Pancreas (tissue), 10 donors: ENCODE data around the gene TSPY10. TPM values are rescaled to one million over a fixed set of nuclear protein-coding genes. Genes with fewer than 3 reads are reported as not detected.
"Not testable (repeated sequence)": the region's sequence is repeated elsewhere in the genome, so short reads cannot be mapped to it uniquely, and the experiment has no call there.

Experiments
- ATAC-seq, 4 donors: fragments of 200-7000 bp; cut with Tn5 transposase; one replicate each; pipeline versions ENCODE4 v1.8.0 to v1.9.1; 2020; ENCODE audit warnings: mild to moderate bottlenecking in 4 of 4, moderate library complexity in 4 of 4
- DNase-seq, 6 donors: peaks; one replicate each; pipeline ENCODE4 v3.0.0-alpha.2; 2020
- FAIRE-seq: peaks from 2 replicates; lab custom pipeline; 2012; peaks lifted over from hg19 to GRCh38; lab: Jason Lieb, UNC
- H3K27ac ChIP-seq, 4 donors: fragments of 200-600 bp; sonication (generic); 1 replicate in 3 of 4; 2 replicates in 1 of 4; pipeline versions ENCODE4 v1.5.0 to v1.8.0; 2020
- H3K27me3 ChIP-seq, 4 donors: fragments of 200-600 bp; one replicate each; pipeline ENCODE4 v1.8.0; 2021
- H3K36me3 ChIP-seq, 3 donors: fragments of 200-600 bp; sonication (generic) in 1 of 3; one replicate each; pipeline versions ENCODE4 v1.5.0 to v1.8.0; 2020 to 2021
- H3K4me1 ChIP-seq, 3 donors: fragments of 200-600 bp; one replicate each; pipeline ENCODE4 v1.8.0; 2021
- H3K4me3 ChIP-seq, 4 donors: fragments of 200-600 bp; sonication (generic) in 2 of 4; one replicate each; pipeline versions ENCODE4 v1.5.0 to v1.8.0; 2020 to 2021
- H3K9me3 ChIP-seq, 4 donors: fragments of 200-600 bp; one replicate each; pipeline ENCODE4 v1.8.0; 2021
- WGBS, 2 donors: extraction: QIAGEN DNeasy Blood & Tissue Kit; methylation state at CpG; one replicate each; pipeline ENCODE4 v1.1.7; 2013; 5-methylcytosine and 5-hydroxymethylcytosine counted together
- intact Hi-C, 3 donors: fragments of 100-400 bp; cut with DNase I; formaldehyde crosslinking; loops; one replicate each; pipeline versions ENCODE4 v1.11.1 to v1.14.2; 2022
- polyA plus RNA-seq, 2 donors: library from polyadenylated mRNA; stranded (reverse); fragments of 200-250 nt; gene quantifications; one replicate each; pipeline ENCODE4 v1.2.3, GENCODE V29; 2013
- total RNA-seq, 6 donors: library from RNA; stranded (reverse); fragmentation: NEBNext Ultra II Directional in 4 of 6; extraction: Animal tissue kit (Norgen Biotek cat#: 25700) in 4 of 6; gene quantifications; one replicate each; pipeline versions ENCODE4 v1.2.1 to v1.2.4, GENCODE V29; 2021 to 2023
- donor health status: healthy with polysubstance abuse.
- donor health status: DM: no; HTN: no; CAD: no; lungs with moderate emphysema.
- donor health status: DM: no; HTN: no; CAD: no.
- donor health status: control.
- donor health status: control.
- donor health status: Bipolar disorder and iron deficiency.
- donor health status: DM: yes; HTN: yes; CAD: no.
- donor health status: DM: no; HTN: no; CAD: no.
- donor health status: DM: no; HTN: no; CAD: no.
- donor health status: DM: yes; HTN: yes; CAD: no.

TSPY10 gene
- not detected for total RNA-seq
- not detected for polyA plus RNA-seq

- H3K9me3 ChIP-seq, ATAC-seq, H3K27ac ChIP-seq, H3K36me3 ChIP-seq, intact Hi-C loops, FAIRE-seq, H3K27me3 ChIP-seq, DNase-seq, H3K4me3 ChIP-seq, H3K4me1 ChIP-seq: not testable (repeated sequence)
- WGBS, 2 donors = no CpG with 5 or more reads among the region's 26 CpGs
Observed at GRCh38 chrY:9527580-9527979, at the start of gene TSPY10. Gene TSPY10, plus strand, starts transcription at chrY:9527880. Its CDS starts 46 bp downstream, at chrY:9527926.

GRCh38 chrY:9486967-9487366 is 40.7 kb upstream of the TSPY10 start, which contains the start of gene TSPY9:
Gene TSPY9, plus strand, starts transcription at chrY:9487267. Its CDS starts 46 bp downstream, at chrY:9487313.
- H3K4me1 ChIP-seq, H3K27me3 ChIP-seq, DNase-seq, FAIRE-seq, H3K9me3 ChIP-seq, H3K27ac ChIP-seq, ATAC-seq, H3K4me3 ChIP-seq, intact Hi-C loops, H3K36me3 ChIP-seq: not testable (repeated sequence)
- WGBS, 2 donors = no CpG with 5 or more reads among the region's 26 CpGs

GRCh38 chrY:9504396-9504795 is 23.3 kb upstream of the TSPY10 start:
- H3K4me3 ChIP-seq, H3K27me3 ChIP-seq, H3K9me3 ChIP-seq, DNase-seq, H3K4me1 ChIP-seq, H3K36me3 ChIP-seq, FAIRE-seq, H3K27ac ChIP-seq, ATAC-seq, intact Hi-C loops: not testable (repeated sequence)
- 42% methylated on average over 2 of the region's 6 CpGs; no CpG with 5 or more reads in 1 of the 2 donors for WGBS, 2 donors

GRCh38 chrY:9516287-9516686 is 11.4 kb upstream of the TSPY10 start:
- H3K27ac ChIP-seq, intact Hi-C loops, H3K9me3 ChIP-seq, FAIRE-seq, H3K4me3 ChIP-seq, H3K27me3 ChIP-seq, DNase-seq, H3K36me3 ChIP-seq, H3K4me1 ChIP-seq, ATAC-seq: not testable (repeated sequence)
- 61% methylated on average over 7 of the region's 12 CpGs; no CpG with 5 or more reads in 1 of the 2 donors for WGBS, 2 donors

Other genes starting within 250 kb of the TSPY10 start
- not detected for gene TSPY4, start 190.4 kb upstream of the TSPY10 start, total RNA-seq
- not detected for gene TSPY4, start 190.4 kb upstream of the TSPY10 start, polyA plus RNA-seq
- gene TSPY8, start 170.1 kb upstream of the TSPY10 start, total RNA-seq = not detected
- not detected for gene TSPY8, start 170.1 kb upstream of the TSPY10 start, polyA plus RNA-seq
- not detected for gene TSPY3, start 129.5 kb upstream of the TSPY10 start, total RNA-seq
- gene TSPY3, start 129.5 kb upstream of the TSPY10 start, polyA plus RNA-seq = not detected
- gene TSPY1, start 60.9 kb upstream of the TSPY10 start, total RNA-seq = not detected
- gene TSPY1, start 60.9 kb upstream of the TSPY10 start, polyA plus RNA-seq = not detected
- gene TSPY9, start 40.6 kb upstream of the TSPY10 start, total RNA-seq = not detected
- not detected for gene TSPY9, start 40.6 kb upstream of the TSPY10 start, polyA plus RNA-seq